NCI-H1048 (cell line): ENCODE measurements around the gene LIN54.
"Not testable (repeated sequence)": the region's sequence is repeated elsewhere in the genome, so short reads cannot be mapped to it uniquely, and the experiment has no call there.

Experiments used
- DNase-seq: peaks from one replicate; lab custom pipeline; 2025; lab: John Stamatoyannopoulos, UW

Gene LIN54

GRCh38 chr4:83010522-83011318, at the start of gene LIN54:
TSS of gene LIN54 (minus strand) at chr4:83010823. CDS start at chr4:82984844, 25,979 bp downstream.
- peak; percentile 42 for DNase-seq

- DNase-seq: no peak
These were observed 44.3 kb upstream of the LIN54 start for GRCh38 chr4:83054928-83055327.

- DNase-seq: not testable (repeated sequence)
These were observed 38.2 kb upstream of the LIN54 start for GRCh38 chr4:83048781-83049180.

- DNase-seq: no peak
These were observed 36.3 kb upstream of the LIN54 start for GRCh38 chr4:83046693-83047473.

GRCh38 chr4:83043801-83044407, 33.3 kb upstream of the LIN54 start:
- DNase-seq: no peak

GRCh38 chr4:83043157-83043556, 32.5 kb upstream of the LIN54 start:
- DNase-seq: not testable (repeated sequence)

GRCh38 chr4:83040269-83040668, 29.6 kb upstream of the LIN54 start:
- DNase-seq: no peak

GRCh38 chr4:83036991-83037665, 26.5 kb upstream of the LIN54 start:
- DNase-seq: no peak

GRCh38 chr4:83034630-83035494, 24.2 kb upstream of the LIN54 start, which contains the start of gene COPS4:
TSS of gene COPS4 (plus strand) at chr4:83035183. CDS start at chr4:83035225, 42 bp downstream.
- peak; percentile 99 for DNase-seq

GRCh38 chr4:83029688-83030087, 19.1 kb upstream of the LIN54 start:
- DNase-seq: no peak

- no peak for DNase-seq
These were observed 18.4 kb upstream of the LIN54 start for GRCh38 chr4:83028976-83029375.

GRCh38 chr4:83025563-83025962, 14.9 kb upstream of the LIN54 start:
- DNase-seq: no peak

- DNase-seq: no peak
These were observed 13.6 kb upstream of the LIN54 start for GRCh38 chr4:83024233-83024632.

GRCh38 chr4:83023599-83023998, 13.0 kb upstream of the LIN54 start:
- DNase-seq: not testable (repeated sequence)

GRCh38 chr4:83022724-83023450, 12.3 kb upstream of the LIN54 start:
- no peak for DNase-seq

- no peak for DNase-seq
These were observed 9.3 kb upstream of the LIN54 start for GRCh38 chr4:83019794-83020494.

GRCh38 chr4:83013902-83014301, 3.3 kb upstream of the LIN54 start:
- DNase-seq: no peak

- no peak for DNase-seq
These were observed 2.8 kb upstream of the LIN54 start for GRCh38 chr4:83013420-83013867.

GRCh38 chr4:83012687-83013419, 2.2 kb upstream of the LIN54 start:
- DNase-seq: peak; percentile 94
